ENCODE results near the gene NDUFAF8. TPM values are rescaled to one million over a fixed set of nuclear protein-coding genes. Genes with fewer than 3 reads are reported as not detected.

NDUFAF8 gene
- total RNA-seq, 2 donors from 2014 or later: 20.8 to 26.5 TPM

DNA sequence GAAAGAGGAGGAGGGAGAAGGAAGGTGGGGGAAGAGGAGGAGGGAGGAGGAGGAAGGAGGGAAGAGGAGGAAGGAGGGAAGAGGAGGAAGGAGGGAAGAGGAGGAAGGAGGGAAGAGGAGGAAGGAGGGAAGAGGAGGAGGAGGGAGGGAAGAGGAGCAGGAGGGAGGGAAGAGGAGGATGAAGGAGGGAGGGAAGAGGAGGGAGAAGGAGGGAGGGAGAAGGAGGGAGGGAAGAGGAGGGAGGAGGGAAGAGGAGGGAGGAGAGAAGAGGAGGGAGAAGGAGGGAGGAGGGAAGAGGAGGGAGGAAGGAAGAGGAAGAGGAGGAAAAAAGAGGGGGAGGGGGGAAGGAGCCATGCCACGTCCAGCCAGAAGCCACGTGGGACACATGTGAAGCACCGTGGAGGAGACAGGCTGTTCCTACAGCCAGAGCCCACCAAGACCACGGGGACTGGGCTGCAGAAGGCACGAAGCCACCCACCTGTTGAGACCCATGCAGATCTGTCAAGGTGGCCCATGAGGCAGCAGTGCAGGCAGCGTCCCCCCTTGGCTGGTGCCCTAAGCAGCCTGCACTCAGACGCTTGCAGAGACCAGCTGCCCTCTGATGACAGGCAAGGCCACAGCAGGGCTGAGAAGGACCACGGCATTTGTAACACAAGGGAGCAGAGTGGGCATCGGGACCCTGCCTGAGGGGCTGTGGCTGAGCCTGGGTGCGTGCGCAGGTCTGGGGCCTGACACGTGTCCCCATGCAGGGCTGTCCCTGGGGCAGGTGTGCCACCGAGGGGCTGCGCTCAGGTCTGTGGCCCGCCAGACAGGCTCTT, 10.3 kb downstream of the NDUFAF8 start:
- no peak for TF ChIP-seq POLR2A (IDR thresholded peaks at IDR 0.05)
- TF ChIP-seq, protein P1, sequence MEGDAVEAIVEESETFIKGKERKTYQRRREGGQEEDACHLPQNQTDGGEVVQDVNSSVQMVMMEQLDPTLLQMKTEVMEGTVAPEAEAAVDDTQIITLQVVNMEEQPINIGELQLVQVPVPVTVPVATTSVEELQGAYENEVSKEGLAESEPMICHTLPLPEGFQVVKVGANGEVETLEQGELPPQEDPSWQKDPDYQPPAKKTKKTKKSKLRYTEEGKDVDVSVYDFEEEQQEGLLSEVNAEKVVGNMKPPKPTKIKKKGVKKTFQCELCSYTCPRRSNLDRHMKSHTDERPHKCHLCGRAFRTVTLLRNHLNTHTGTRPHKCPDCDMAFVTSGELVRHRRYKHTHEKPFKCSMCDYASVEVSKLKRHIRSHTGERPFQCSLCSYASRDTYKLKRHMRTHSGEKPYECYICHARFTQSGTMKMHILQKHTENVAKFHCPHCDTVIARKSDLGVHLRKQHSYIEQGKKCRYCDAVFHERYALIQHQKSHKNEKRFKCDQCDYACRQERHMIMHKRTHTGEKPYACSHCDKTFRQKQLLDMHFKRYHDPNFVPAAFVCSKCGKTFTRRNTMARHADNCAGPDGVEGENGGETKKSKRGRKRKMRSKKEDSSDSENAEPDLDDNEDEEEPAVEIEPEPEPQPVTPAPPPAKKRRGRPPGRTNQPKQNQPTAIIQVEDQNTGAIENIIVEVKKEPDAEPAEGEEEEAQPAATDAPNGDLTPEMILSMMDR (IDR thresholded peaks at IDR 0.05): no peak
- 91 to 92% methylated on average over 8 to 15 of the region's 15 CpGs for WGBS, 2 donors

DNA sequence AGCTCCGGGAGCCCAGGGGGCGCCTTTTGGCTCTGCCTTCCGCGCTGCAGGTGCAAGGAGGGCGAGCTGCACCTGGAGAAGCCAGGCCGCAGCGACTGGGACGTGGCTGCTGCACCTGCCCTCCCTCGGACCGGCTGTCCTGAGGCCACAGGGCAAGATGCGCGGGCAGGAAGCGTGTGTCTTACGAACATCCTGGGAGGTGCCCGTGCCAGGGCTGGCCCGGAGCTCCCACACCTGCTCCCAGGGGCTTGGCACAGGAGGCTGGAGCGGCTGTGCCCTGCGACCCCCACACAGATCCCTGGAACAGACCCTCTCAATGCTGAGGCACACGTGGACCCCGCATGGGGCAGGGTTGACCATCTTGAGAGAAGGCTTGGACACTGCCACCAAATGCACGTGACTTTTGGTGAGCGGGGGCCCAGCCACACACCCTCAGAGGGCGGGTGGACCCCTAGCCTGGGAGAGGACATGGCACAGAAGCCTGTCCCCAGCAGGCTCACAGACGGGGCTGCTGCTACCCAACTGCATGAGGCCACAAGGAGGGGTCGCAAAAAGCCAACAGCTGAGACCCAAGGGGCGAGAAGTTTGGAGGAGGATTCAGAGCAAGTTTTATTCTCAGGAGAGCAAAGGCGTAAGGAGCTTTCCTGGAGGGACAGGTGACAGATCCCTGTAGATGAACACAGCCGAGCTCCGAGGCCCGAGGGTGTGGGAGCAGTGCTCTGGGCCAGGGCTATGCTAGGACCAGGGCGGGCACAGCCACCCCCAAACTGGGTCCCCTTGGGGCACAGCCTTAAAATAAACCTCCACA, 11.4 kb downstream of the NDUFAF8 start:
- no peak for DNase-seq
- TF ChIP-seq POLR2A (IDR thresholded peaks at IDR 0.05): no peak
- TF ChIP-seq, protein P1 (IDR thresholded peaks at IDR 0.05): no peak
- intact Hi-C loops (cut with DNase I): loop anchor here (5.0 kb wide), 1 partner anchor 232 kb away; no protein-coding TSS in a partner anchor
- no peaks in the 10 kb centered on the region for H3K27me3 ChIP-seq
- no peak overlapping the region for H3K4me3 ChIP-seq
- H3K27ac ChIP-seq: no peak overlapping the region
- ATAC-seq: no peak
- peaks cover 10% of the 10 kb centered on the region for H3K4me1 ChIP-seq
- peaks cover 7 to 17% of the 10 kb centered on the region in 2 donors for H3K36me3 ChIP-seq (replicated peaks in 1 of 2; ENCODE audit: insufficient read depth in 1 of 2, low read depth in 2 of 2)
- H3K9me3 ChIP-seq: no peaks in the 10 kb centered on the region
- WGBS, 2 donors: 92 to 93% methylated on average over 17 to 31 of the region's 31 CpGs

More for the DNA sequence above, 10.3 kb downstream of the NDUFAF8 start:
- Histone ChIP-seq H3K27ac (no peak overlapping the region), H3K9me3 (no peaks in the 10 kb centered on the region), H3K27me3 (no peaks in the 10 kb centered on the region), H3K4me3 (no peak overlapping the region), H3K36me3 (replicated peaks in 1 of 2; ENCODE audit: insufficient read depth in 1 of 2, low read depth in 2 of 2) (peaks cover 7 to 17% of the 10 kb centered on the region in 2 donors), H3K4me1 (no peaks in the 10 kb centered on the region)
- intact Hi-C loops (cut with DNase I): loop anchor here (5.0 kb wide), 2 partner anchors 233 to 353 kb away; no protein-coding TSS in a partner anchor
- ATAC-seq (peak; percentile 54), DNase-seq (no peak)

DNA sequence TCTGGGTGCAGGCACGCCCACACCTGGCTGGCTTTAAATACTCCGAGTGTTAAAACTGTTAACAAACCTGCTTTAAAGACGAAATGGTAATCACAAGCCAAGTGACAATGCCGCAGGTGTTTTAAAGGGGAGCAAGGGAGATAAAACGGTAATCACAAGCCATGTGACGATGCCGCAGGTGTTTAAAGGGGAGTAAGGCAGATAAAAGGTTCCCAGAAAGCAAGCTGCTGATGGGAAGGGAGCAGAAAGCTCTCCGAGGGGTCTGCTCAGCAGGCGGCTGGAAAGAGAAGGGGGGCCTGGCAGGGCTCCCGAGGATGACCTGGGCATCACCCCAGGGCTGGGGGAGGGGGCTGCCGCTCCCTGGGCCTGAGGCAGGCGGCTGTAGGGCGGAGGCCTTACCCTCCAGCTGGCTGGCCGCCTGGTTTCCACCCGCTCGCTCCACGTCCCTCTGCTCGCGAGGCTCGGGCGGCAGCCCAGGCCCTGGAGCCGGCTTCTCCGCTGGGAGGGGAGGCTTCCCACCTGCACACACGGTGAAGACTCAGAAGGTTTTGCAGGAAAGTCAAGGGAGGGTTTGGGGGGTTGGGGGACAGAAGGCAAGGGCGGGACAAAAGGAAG, 12.1 kb downstream of the NDUFAF8 start:
- intact Hi-C loops (cut with DNase I): loop anchor here (5.0 kb wide), 1 partner anchor 231 kb away; no protein-coding TSS in a partner anchor

DNA sequence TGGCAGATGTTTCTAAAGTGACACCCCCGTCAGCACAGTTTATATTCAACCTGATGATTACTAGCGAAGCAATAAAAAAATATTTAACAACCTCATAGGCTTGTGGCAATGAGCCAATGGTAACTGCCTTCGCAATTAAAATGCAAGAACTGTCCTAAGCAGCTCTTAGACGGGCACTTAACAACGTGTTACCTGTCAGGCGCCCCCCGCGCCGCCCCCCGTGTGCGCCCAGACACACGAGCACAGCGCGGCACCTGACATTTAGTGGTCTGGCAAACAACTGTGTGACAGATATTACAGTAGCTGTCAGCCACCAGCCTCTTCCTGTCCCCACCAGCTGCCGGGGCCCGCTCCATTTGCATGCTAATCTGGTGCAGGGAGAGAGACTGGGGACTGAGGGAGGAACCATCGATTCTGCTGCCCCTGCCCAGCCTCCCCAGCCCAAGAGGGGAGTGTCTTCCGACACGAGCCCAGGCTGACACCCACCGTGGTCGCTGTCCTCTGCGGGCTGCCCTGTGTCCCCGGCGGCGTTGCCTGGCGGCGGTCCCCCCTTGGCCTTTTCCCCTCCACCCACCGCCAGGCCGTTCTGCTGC, 12.7 kb downstream of the NDUFAF8 start:
- Histone ChIP-seq H3K27ac (no peak overlapping the region), H3K4me1 (peaks cover 11% of the 10 kb centered on the region), H3K36me3 (replicated peaks in 1 of 2; ENCODE audit: insufficient read depth in 1 of 2, low read depth in 2 of 2) (peaks cover 7 to 17% of the 10 kb centered on the region in 2 donors), H3K9me3 (no peaks in the 10 kb centered on the region), H3K4me3 (no peak overlapping the region), H3K27me3 (no peaks in the 10 kb centered on the region)
- DNase-seq (peak in 1 of 4 donors; percentile 38), ATAC-seq (no peak)
- no peak for TF ChIP-seq POLR2A (IDR thresholded peaks at IDR 0.05)
- WGBS, 2 donors: 82 to 92% methylated on average over 18 to 29 of the region's 29 CpGs
- intact Hi-C loops (cut with DNase I): loop anchor here (5.0 kb wide), 1 partner anchor 230 kb away; no protein-coding TSS in a partner anchor

More for the DNA sequence above, 12.1 kb downstream of the NDUFAF8 start:
- peaks cover 11% of the 10 kb centered on the region for H3K4me1 ChIP-seq
- DNase-seq (no peak), ATAC-seq (no peak)
- WGBS, 2 donors: 84 to 86% methylated on average over 14 to 25 of the region's 25 CpGs
- no peak overlapping the region for H3K4me3 ChIP-seq
- no peaks in the 10 kb centered on the region for H3K27me3 ChIP-seq
- peak overlapping the region in 1 of 4 donors; percentile 34 for H3K27ac ChIP-seq
- no peaks in the 10 kb centered on the region for H3K9me3 ChIP-seq
- TF ChIP-seq, protein P1 (IDR thresholded peaks at IDR 0.05): no peak
- TF ChIP-seq POLR2A (IDR thresholded peaks at IDR 0.05): no peak
- H3K36me3 ChIP-seq (replicated peaks in 1 of 2; ENCODE audit: insufficient read depth in 1 of 2, low read depth in 2 of 2): peaks cover 7 to 17% of the 10 kb centered on the region in 2 donors

Data from body of pancreas (tissue), 4 donors.